PC-3 (cell line): ENCODE data around the gene PRPF4. TPM values are rescaled to one million over a fixed set of nuclear protein-coding genes. Genes with fewer than 3 reads are reported as not detected.
A peak's percentile ranks its signal among the peaks of the same experiment; 100 is the strongest.

Source experiments
- ATAC-seq: fragments of 200-7000 bp; cut with Tn5 transposase; 2 replicates; pipeline ENCODE4 v1.9.1; 2020; ENCODE audit warnings: mild to moderate bottlenecking, moderate library complexity
- BruUV-seq: library from RNA; stranded (reverse); fragments of 400-500 nt; replicated peaks from 2 replicates; lab custom pipeline; 2021; lab: Mats Ljungman, UMichigan
- CTCF ChIA-PET: fragments of 300-600 bp; sonication (Branson Sonifier 250); formaldehyde crosslinking; loops from one replicate; lab custom pipeline; 2022; ENCODE audit warnings: antibody characterized with exemption; lab: Charles Lee
- POLR2A ChIA-PET: fragments of 300-600 bp; sonication (Branson Sonifier 250); formaldehyde crosslinking; loops from one replicate; lab custom pipeline; 2022; ENCODE audit warnings: antibody characterized with exemption; ENCODE audit not compliant: unreplicated experiment; lab: Charles Lee
- DNase-seq: peaks from one replicate; pipeline ENCODE4 v3.0.0-alpha.2; 2015
- H2AFZ ChIP-seq: fragments of 300-600 bp; sonication (generic); 2 replicates; pipeline ENCODE4 v1.6.0; 2016; ENCODE audit warnings: antibody characterized with exemption, low read length
- H3F3A ChIP-seq: fragments of 300-600 bp; sonication (generic); one replicate; pipeline ENCODE4 v1.6.0; 2017; ENCODE audit warnings: antibody characterized with exemption, low read length, control low read depth, mild to moderate bottlenecking; ENCODE audit not compliant: unreplicated experiment
- H3K27ac ChIP-seq: fragments of 300-600 bp; sonication (generic); 2 replicates; pipeline ENCODE4 v1.5.1; 2016; ENCODE audit warnings: mild to moderate bottlenecking, low read length
- H3K27me3 ChIP-seq: fragments of 300-600 bp; sonication (generic); 2 replicates; pipeline ENCODE4 v1.6.1; 2016; ENCODE audit warnings: low read length, mixed read lengths
- H3K36me3 ChIP-seq: fragments of 300-600 bp; sonication (generic); 2 replicates; pipeline ENCODE4 v1.6.1; 2016; ENCODE audit warnings: low read depth, mixed run types, low read length, mixed read lengths
- H3K4me1 ChIP-seq: fragments of 300-600 bp; sonication (generic); 2 replicates; pipeline ENCODE4 v1.5.1; 2016; ENCODE audit warnings: low read length; ENCODE audit not compliant: insufficient read depth
- H3K4me2 ChIP-seq: fragments of 300-600 bp; sonication (generic); 2 replicates; pipeline ENCODE4 v1.6.0; 2016; ENCODE audit warnings: low read length
- H3K4me3 ChIP-seq: fragments of 300-600 bp; sonication (generic); 2 replicates; pipeline ENCODE4 v1.5.1; 2016; ENCODE audit warnings: mild to moderate bottlenecking, low read length, mixed read lengths
- H3K79me2 ChIP-seq: fragments of 300-600 bp; sonication (generic); 2 replicates; pipeline ENCODE4 v1.6.1; 2017; ENCODE audit warnings: low read length, mixed read lengths
- H3K9ac ChIP-seq: fragments of 300-600 bp; sonication (generic); 2 replicates; pipeline ENCODE4 v1.6.0; 2016; ENCODE audit warnings: mild to moderate bottlenecking, low read length
- H3K9me2 ChIP-seq: fragments of 300-600 bp; sonication (generic); replicated peaks from 2 replicates; pipeline ENCODE4 v1.6.1; 2016; ENCODE audit warnings: mixed run types, low read length, mixed read lengths
- H3K9me3 ChIP-seq: fragments of 300-600 bp; sonication (generic); 2 replicates; pipeline ENCODE4 v1.6.1; 2016; ENCODE audit warnings: low read length, mixed read lengths
- H4K20me1 ChIP-seq: fragments of 300-600 bp; sonication (generic); 2 replicates; pipeline ENCODE4 v1.6.1; 2016; ENCODE audit warnings: low read length, mixed read lengths
- CTCF ChIP-seq: fragments of 300-600 bp; sonication (generic); conservative IDR thresholded peaks from 2 replicates; pipeline ENCODE4 v1.5.1; 2017; ENCODE audit warnings: antibody characterized with exemption, low read depth, mild to moderate bottlenecking, low read length
- EZH2 ChIP-seq: fragments of 300-600 bp; sonication (generic); IDR thresholded peaks from one replicate; pipeline ENCODE4 v1.6.1; 2017; ENCODE audit warnings: antibody characterized with exemption, mild to moderate bottlenecking, low read length; ENCODE audit not compliant: unreplicated experiment
- EZH2phosphoT487 ChIP-seq: fragments of 300-600 bp; sonication (generic); IDR thresholded peaks from 2 replicates; pipeline ENCODE4 v1.6.1; 2018; ENCODE audit warnings: mild to moderate bottlenecking, antibody characterized with exemption, low read length, borderline replicate concordance
- intact Hi-C: fragments of 100-400 bp; cut with micrococcal nuclease; formaldehyde crosslinking; loops from 2 replicates; pipeline ENCODE4 v1.9.0; 2023
- total RNA-seq: library from RNA; depleted of rRNA; stranded (reverse); fragments of >200 nt; gene quantifications from 2 replicates; pipeline ENCODE4 v1.2.3, GENCODE V29; 2014

The PRPF4 gene
- total RNA-seq, 1 experiment from 2014 or later: 32.1 TPM

- ATAC-seq: peak; percentile 64
These were observed 33.9 kb downstream of the PRPF4 start for GRCh38 chr9:113309204-113309813.

GRCh38 chr9:113310538-113310937 is 35.1 kb downstream of the PRPF4 start:
- DNase-seq (no peak), ATAC-seq (no peak)
- no peaks in the 10 kb centered on the region for H3K36me3 ChIP-seq
- no peaks in the 10 kb centered on the region for H3F3A ChIP-seq
- POLR2A ChIA-PET: no interaction called here
- no peaks in the 10 kb centered on the region for H3K4me1 ChIP-seq
- no peaks in the 10 kb centered on the region for H4K20me1 ChIP-seq
- H3K9me2 ChIP-seq: no peaks in the 10 kb centered on the region
- no TSS peak for BruUV-seq
- intact Hi-C loops: no loop called here
- H3K27ac ChIP-seq: no peak overlapping the region
- TF ChIP-seq EZH2phosphoT487 (no peak), CTCF (no peak), EZH2 (no peak)
- no peaks in the 10 kb centered on the region for H3K27me3 ChIP-seq
- H2AFZ ChIP-seq: no peak overlapping the region
- H3K4me3 ChIP-seq: no peak overlapping the region
- no peaks in the 10 kb centered on the region for H3K79me2 ChIP-seq
- CTCF ChIA-PET: no interaction called here
- no peaks in the 10 kb centered on the region for H3K9me3 ChIP-seq
- no peak overlapping the region for H3K9ac ChIP-seq
- no peak overlapping the region for H3K4me2 ChIP-seq

More at GRCh38 chr9:113309204-113309813, 33.9 kb downstream of the PRPF4 start:
- Histone ChIP-seq H3K27ac (no peak overlapping the region), H3K4me2 (no peak overlapping the region), H3K4me1 (no peaks in the 10 kb centered on the region), H3K27me3 (no peaks in the 10 kb centered on the region), H2AFZ (no peak overlapping the region), H3K9ac (no peak overlapping the region), H3K9me3 (no peaks in the 10 kb centered on the region), H3K4me3 (no peak overlapping the region), H4K20me1 (no peaks in the 10 kb centered on the region), H3F3A (no peaks in the 10 kb centered on the region), H3K79me2 (no peaks in the 10 kb centered on the region), H3K36me3 (no peaks in the 10 kb centered on the region), H3K9me2 (no peaks in the 10 kb centered on the region)
- BruUV-seq: no TSS peak
- peak; percentile 55 for DNase-seq
- intact Hi-C loops: loop anchor here (1.0 to 10.0 kb wide), 3 partner anchors 31 to 345 kb away; partner anchors contain the start of gene WDR31
- ChIA-PET POLR2A (no interaction called here), CTCF (no interaction called here)
- TF ChIP-seq EZH2 (no peak), CTCF (peak; percentile 77), EZH2phosphoT487 (no peak)

GRCh38 chr9:113311961-113312360 is 36.5 kb downstream of the PRPF4 start:
- BruUV-seq: no TSS peak
- TF ChIP-seq CTCF (no peak), EZH2phosphoT487 (no peak)
- Histone ChIP-seq H3K4me2 (no peak overlapping the region), H3F3A (no peaks in the 10 kb centered on the region), H3K4me1 (no peaks in the 10 kb centered on the region), H3K4me3 (no peak overlapping the region), H3K9me3 (no peaks in the 10 kb centered on the region), H3K27me3 (no peaks in the 10 kb centered on the region), H3K79me2 (no peaks in the 10 kb centered on the region), H3K36me3 (no peaks in the 10 kb centered on the region), H3K9me2 (no peaks in the 10 kb centered on the region), H4K20me1 (no peaks in the 10 kb centered on the region), H3K27ac (no peak overlapping the region), H3K9ac (no peak overlapping the region), H2AFZ (no peak overlapping the region)
- no peak for ATAC-seq
- POLR2A ChIA-PET: no interaction called here
- DNase-seq: no peak
- CTCF ChIA-PET: interaction anchor here (0.6 kb wide), 1 partner anchor 53 kb away, joined by 3 read pairs; no protein-coding TSS in a partner anchor
- intact Hi-C loops: no loop called here
